Ascending aorta (tissue), 1 donor: ENCODE data around the gene HSD3B7. TPM values are rescaled to one million over a fixed set of nuclear protein-coding genes. Genes with fewer than 3 reads are reported as not detected.

Experiments
- total RNA-seq: library from RNA; depleted of rRNA; stranded (reverse); fragments of >200 nt; gene quantifications from one replicate; pipeline ENCODE4 v1.1.0, GENCODE V29; 2016

The HSD3B7 gene
- total RNA-seq, 1 donor from 2014 or later = 35.2 TPM

Other genes with a start within 250 kb of the HSD3B7 start
- gene PHKG2, start 236.8 kb upstream of the HSD3B7 start, total RNA-seq = 78.8 TPM
- not detected for gene CFAP119, start 223.1 kb upstream of the HSD3B7 start, total RNA-seq
- gene RNF40, start 222.9 kb upstream of the HSD3B7 start, total RNA-seq = 66.3 TPM
- 12.3 TPM for gene ZNF629, start 198.0 kb upstream of the HSD3B7 start, total RNA-seq
- 46.2 TPM for gene BCL7C, start 91.1 kb upstream of the HSD3B7 start, total RNA-seq
- gene CTF1, start 88.6 kb upstream of the HSD3B7 start, total RNA-seq = 0.21 TPM
- 66.9 TPM for gene FBXL19, start 61.6 kb upstream of the HSD3B7 start, total RNA-seq
- 39.0 TPM for gene ORAI3, start 36.1 kb upstream of the HSD3B7 start, total RNA-seq
- 8.3 TPM for gene SETD1A, start 27.5 kb upstream of the HSD3B7 start, total RNA-seq
- 2.0 TPM for gene STX1B, start 25.4 kb downstream of the HSD3B7 start, total RNA-seq
- 79.1 TPM for gene STX4, start 48.4 kb downstream of the HSD3B7 start, total RNA-seq
- gene ZNF668, start 89.0 kb downstream of the HSD3B7 start, total RNA-seq = 12.2 TPM
- gene ZNF646, start 89.2 kb downstream of the HSD3B7 start, total RNA-seq = 11.6 TPM
- 7.5 TPM for gene PRSS53, start 103.7 kb downstream of the HSD3B7 start, total RNA-seq
- gene VKORC1, start 109.6 kb downstream of the HSD3B7 start, total RNA-seq = 227 TPM
- gene BCKDK, start 123.2 kb downstream of the HSD3B7 start, total RNA-seq = 85.8 TPM
- 113 TPM for gene KAT8, start 132.5 kb downstream of the HSD3B7 start, total RNA-seq
- not detected for gene PRSS8, start 150.5 kb downstream of the HSD3B7 start, total RNA-seq
- 1.4 TPM for gene PRSS36, start 164.9 kb downstream of the HSD3B7 start, total RNA-seq
- 166 TPM for gene FUS, start 194.9 kb downstream of the HSD3B7 start, total RNA-seq
- gene PYCARD, start 217.6 kb downstream of the HSD3B7 start, total RNA-seq = 21.1 TPM
- not detected for gene TRIM72, start 228.9 kb downstream of the HSD3B7 start, total RNA-seq
- gene PYDC1, start 231.9 kb downstream of the HSD3B7 start, total RNA-seq = not detected